ENCODE data around the gene FHIT. TPM values are rescaled to one million over a fixed set of nuclear protein-coding genes. Genes with fewer than 3 reads are reported as not detected.

FHIT gene
- total and polyA plus RNA-seq, 2 donors from 2014 or later, result 20.2 to 61.2 TPM

GRCh38 chr3:60149501-60149900 is 1101.8 kb downstream of the FHIT start:
- Histone ChIP-seq H3K4me3 (ENCODE audit: low read length in 3 of 3) (no peak overlapping the region), H3K36me3 (ENCODE audit: control insufficient read depth in 2 of 3, insufficient read depth in 3 of 3, low read length in 3 of 3) (no peaks in the 10 kb centered on the region), H3K27me3 (ENCODE audit: control insufficient read depth, insufficient read depth, low read length) (no peaks in the 10 kb centered on the region), H3K9me3 (ENCODE audit: control insufficient read depth in 2 of 3, insufficient read depth in 1 of 3, low read length in 3 of 3) (no peaks in the 10 kb centered on the region), H3K27ac (ENCODE audit: low read depth in 2 of 2, low read length in 2 of 2) (no peak overlapping the region), H3K9ac (ENCODE audit: low read length in 3 of 3) (no peak overlapping the region), H3K4me1 (ENCODE audit: control insufficient read depth in 2 of 3, insufficient read depth in 2 of 3, low read depth in 1 of 3, low read length in 3 of 3) (no peaks in the 10 kb centered on the region)
- no peak for FAIRE-seq
- intact Hi-C loops (cut with DNase I), result no loop called here
- TF ChIP-seq CTCF (IDR thresholded peaks at IDR 0.05; ENCODE audit: borderline replicate concordance, extremely low read depth, insufficient read depth), result no peak
- no peak for DNase-seq

DNA sequence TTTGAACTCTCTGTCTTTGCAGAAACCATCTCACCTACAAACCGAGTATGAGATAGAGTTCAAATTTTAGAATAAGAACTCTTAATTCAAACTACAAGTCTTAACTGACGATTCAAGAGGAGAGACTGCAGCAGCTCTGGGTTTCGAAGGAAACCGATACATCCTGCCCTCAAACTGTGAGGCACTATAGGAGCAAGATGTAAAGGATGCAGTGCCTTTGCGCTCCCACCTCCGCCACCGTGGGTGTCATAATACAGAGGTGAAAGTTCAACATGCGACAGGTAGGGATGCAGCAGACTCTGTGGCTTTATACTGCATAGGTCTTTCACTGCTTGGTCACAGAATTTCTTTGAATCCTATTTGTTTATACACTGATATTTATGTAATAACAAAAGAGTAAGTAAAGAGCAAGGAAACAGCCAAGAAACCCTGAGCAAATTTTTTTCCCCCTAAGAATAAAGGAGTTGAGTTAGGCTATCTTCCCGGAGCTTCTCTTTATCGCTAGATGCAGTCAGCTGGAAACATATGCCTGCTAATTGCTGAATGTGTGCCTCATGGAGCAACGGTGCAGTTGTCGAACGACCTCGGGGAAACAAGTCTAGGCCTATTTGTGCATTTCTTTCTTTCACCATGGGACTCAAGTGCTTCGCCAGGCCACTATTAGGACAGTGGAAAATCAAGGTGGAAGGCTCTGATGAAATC is 1103.9 kb downstream of the FHIT start:
- Histone ChIP-seq H3K9ac (ENCODE audit: low read length in 3 of 3) (no peak overlapping the region), H3K36me3 (ENCODE audit: control insufficient read depth in 2 of 3, insufficient read depth in 3 of 3, low read length in 3 of 3) (no peaks in the 10 kb centered on the region), H3K27ac (ENCODE audit: low read depth in 2 of 2, low read length in 2 of 2) (no peak overlapping the region), H3K9me3 (ENCODE audit: control insufficient read depth in 2 of 3, insufficient read depth in 1 of 3, low read length in 3 of 3) (no peaks in the 10 kb centered on the region), H3K4me3 (ENCODE audit: low read length in 3 of 3) (no peak overlapping the region), H3K4me1 (ENCODE audit: control insufficient read depth in 2 of 3, insufficient read depth in 2 of 3, low read depth in 1 of 3, low read length in 3 of 3) (no peaks in the 10 kb centered on the region), H3K27me3 (ENCODE audit: control insufficient read depth, insufficient read depth, low read length) (no peaks in the 10 kb centered on the region)
- no peak for DNase-seq
- no peak for TF ChIP-seq CTCF (IDR thresholded peaks at IDR 0.05; ENCODE audit: borderline replicate concordance, extremely low read depth, insufficient read depth)
- intact Hi-C loops (cut with DNase I), result no loop called here
- FAIRE-seq, result no peak

- Histone ChIP-seq H3K4me1 (ENCODE audit: control insufficient read depth in 2 of 3, insufficient read depth in 2 of 3, low read depth in 1 of 3, low read length in 3 of 3) (no peaks in the 10 kb centered on the region), H3K36me3 (ENCODE audit: control insufficient read depth in 2 of 3, insufficient read depth in 3 of 3, low read length in 3 of 3) (no peaks in the 10 kb centered on the region), H3K9ac (ENCODE audit: low read length in 3 of 3) (no peak overlapping the region), H3K9me3 (ENCODE audit: control insufficient read depth in 2 of 3, insufficient read depth in 1 of 3, low read length in 3 of 3) (no peaks in the 10 kb centered on the region), H3K4me3 (ENCODE audit: low read length in 3 of 3) (no peak overlapping the region), H3K27me3 (ENCODE audit: control insufficient read depth, insufficient read depth, low read length) (no peaks in the 10 kb centered on the region), H3K27ac (ENCODE audit: low read depth in 2 of 2, low read length in 2 of 2) (no peak overlapping the region)
- intact Hi-C loops (cut with DNase I), result no loop called here
- TF ChIP-seq CTCF (IDR thresholded peaks at IDR 0.05; ENCODE audit: borderline replicate concordance, extremely low read depth, insufficient read depth), result no peak
- DNase-seq, result no peak
- FAIRE-seq, result no peak
These were observed 1105.1 kb downstream of the FHIT start for GRCh38 chr3:60146121-60146520.

- Histone ChIP-seq H3K9ac (ENCODE audit: low read length in 3 of 3) (no peak overlapping the region), H3K4me3 (ENCODE audit: low read length in 3 of 3) (no peak overlapping the region), H3K27ac (ENCODE audit: low read depth in 2 of 2, low read length in 2 of 2) (no peak overlapping the region), H3K36me3 (ENCODE audit: control insufficient read depth in 2 of 3, insufficient read depth in 3 of 3, low read length in 3 of 3) (no peaks in the 10 kb centered on the region), H3K4me1 (ENCODE audit: control insufficient read depth in 2 of 3, insufficient read depth in 2 of 3, low read depth in 1 of 3, low read length in 3 of 3) (no peaks in the 10 kb centered on the region), H3K9me3 (ENCODE audit: control insufficient read depth in 2 of 3, insufficient read depth in 1 of 3, low read length in 3 of 3) (no peaks in the 10 kb centered on the region), H3K27me3 (ENCODE audit: control insufficient read depth, insufficient read depth, low read length) (no peaks in the 10 kb centered on the region)
- FAIRE-seq (no peak), DNase-seq (no peak)
- intact Hi-C loops (cut with DNase I), result no loop called here
- TF ChIP-seq CTCF (IDR thresholded peaks at IDR 0.05; ENCODE audit: borderline replicate concordance, extremely low read depth, insufficient read depth), result no peak
These were observed 1107.2 kb downstream of the FHIT start for GRCh38 chr3:60144071-60144470.

All from kidney (tissue), 14 donors.